ENCODE data around the gene SCIMP.
"Not testable (repeated sequence)": the region's sequence is repeated elsewhere in the genome, so short reads cannot be mapped to it uniquely, and the experiment has no call there.

The SCIMP gene

DNA sequence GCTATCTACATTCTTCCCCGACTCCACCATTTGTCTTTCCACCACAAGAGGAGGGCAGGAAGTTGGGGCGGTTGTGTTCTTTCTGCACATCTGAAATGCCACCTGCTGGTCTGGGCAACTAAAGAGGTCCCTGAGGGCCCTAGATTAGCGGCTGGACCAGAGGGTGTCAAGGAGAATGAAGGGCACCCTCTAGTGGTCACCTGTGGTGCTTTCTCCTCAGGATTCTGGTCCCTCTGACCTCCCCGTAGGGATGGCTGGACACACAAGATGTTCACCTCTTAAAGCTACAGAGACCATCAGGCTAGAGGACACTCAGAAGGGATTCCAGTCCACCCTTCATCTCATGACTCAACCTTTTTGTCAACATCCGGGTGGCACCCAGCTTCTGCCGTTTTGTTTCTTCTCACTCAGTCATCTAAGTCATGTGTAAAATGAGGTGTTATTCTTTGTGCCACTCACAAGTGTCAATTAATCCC lies 2.9 kb upstream of the SCIMP start:
- DNase-seq (ENCODE audit: low spot score): peak; percentile 46

DNA sequence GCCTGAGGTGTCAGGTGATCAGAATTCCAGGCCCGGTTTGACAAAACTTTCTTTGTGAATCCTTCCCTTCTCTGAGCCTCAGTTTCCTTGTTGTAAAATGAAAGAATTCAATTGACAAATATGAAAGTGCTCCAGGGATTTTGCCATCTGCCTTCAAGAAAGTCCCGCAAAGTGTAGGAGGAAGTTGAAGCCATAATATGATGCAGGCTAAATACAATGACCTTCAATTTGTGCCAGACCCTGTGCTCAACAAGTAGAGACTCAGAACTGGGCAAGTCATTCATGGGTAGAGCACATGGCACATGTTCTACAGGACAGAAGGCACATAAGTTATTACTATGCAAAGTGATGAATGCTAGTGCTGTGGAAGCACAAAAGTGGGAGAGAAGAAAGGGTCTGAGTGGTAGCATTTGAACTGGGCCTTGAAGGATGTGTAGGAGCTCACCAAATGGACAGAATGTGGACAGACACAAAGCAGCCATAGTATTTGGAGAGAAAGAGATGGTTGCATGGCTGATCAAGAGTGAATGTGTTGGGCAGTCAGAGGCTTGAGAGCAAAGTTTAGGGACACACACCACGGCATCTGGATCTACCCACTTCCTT lies 2.4 kb upstream of the SCIMP start:
- no peak for DNase-seq (ENCODE audit: low spot score)

DNA sequence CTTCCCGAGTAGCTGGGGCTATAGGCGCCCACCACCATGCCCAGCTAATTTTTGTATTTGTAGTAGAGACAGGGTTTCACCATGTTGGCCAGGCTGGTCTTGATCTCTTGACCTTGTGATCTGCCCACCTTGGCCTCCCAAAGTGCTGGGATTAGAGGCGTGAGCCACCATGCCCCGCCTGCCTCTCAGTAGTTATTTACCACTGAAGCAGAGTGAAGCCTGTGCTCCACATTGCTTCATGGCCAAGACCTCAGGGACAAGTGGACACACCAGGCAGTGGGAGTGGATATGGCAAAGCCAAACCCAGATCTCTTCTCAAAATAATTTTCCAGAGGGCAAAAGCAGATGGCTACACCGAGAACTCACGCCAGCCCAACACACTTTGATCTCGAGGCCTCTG lies 1.2 kb downstream of the SCIMP start:
- DNase-seq (ENCODE audit: low spot score): not testable (repeated sequence)

DNA sequence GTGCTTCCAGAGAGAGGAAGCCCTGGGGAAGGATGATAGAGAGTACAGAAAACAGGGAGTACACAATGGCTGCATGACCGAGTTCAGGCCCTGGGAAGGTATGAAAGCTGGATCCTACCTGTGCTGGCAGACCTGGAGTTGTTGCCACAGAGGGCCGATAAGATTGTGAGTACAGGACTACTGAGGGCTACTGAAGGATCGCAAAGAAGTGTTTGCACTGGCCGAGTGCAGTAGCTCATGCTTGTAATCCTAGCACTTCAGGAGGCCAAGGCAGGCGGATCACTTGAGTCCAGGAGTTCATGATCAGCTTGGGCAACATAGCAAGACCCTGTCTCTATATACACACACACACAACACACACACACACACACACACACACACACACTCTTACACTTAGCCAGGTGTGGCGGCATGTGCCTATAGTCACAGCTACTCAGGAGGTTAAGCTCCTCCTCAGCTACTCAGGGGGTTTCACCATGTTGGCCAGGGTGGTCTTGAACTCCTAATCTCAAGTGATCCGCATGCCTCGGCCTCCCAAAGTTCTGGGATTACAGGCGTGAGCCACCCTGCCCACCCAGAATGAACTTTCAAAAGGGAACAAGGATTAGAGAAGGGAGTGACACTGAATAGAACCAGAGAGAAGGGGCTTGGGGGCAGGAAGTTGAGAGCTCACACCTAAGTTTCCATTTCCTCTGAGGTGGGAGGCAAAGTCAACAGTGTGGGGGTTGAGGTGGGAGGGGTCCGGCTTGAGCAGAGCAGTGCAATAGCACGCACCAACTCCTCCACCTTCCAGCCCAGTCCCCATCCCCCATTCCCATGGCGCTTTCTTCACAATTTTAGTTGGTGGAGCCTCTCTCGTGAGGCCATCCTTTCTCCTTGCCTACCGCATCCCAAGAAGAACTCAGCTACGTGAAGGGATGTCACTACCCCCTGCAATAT lies 7.5 kb downstream of the SCIMP start:
- DNase-seq (ENCODE audit: low spot score): no peak

DNA sequence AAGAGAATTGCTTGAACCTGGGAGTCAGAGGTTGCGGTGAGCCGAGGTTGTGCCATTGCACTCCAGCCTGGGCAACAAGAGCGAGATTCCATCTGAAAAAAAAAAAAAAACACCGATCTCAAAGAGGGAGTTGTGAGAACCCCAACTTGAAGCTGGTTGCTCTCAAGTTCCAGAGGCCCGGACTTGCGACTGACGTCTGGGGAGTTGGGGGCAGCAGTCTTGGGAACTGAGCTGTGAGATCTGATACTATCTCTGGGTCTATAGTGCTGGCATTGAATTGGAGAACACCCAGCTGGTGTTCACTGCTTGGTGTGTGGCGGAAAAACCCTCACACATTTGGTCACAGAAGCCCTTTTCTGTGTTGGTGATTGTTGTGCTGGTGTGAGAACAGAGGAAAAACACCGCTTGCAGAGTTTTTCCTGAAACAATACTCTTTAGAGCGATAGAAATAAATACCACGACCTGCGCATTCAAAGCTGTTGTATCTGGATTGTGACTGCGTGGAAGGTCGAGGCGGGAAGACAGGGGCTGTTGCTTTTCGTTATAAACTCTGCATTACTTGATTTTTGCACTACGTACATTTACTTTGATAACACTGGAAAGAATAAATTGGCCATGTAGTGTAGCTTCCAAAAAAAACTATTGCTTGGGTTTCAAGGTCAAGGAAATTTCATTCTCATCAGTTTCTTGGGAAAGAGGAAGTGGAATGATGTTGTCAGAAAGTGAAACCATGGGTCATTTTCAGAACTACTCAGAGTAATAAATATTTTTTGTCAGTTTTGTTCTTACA lies 8.8 kb downstream of the SCIMP start:
- no peak for DNase-seq (ENCODE audit: low spot score)

DNA sequence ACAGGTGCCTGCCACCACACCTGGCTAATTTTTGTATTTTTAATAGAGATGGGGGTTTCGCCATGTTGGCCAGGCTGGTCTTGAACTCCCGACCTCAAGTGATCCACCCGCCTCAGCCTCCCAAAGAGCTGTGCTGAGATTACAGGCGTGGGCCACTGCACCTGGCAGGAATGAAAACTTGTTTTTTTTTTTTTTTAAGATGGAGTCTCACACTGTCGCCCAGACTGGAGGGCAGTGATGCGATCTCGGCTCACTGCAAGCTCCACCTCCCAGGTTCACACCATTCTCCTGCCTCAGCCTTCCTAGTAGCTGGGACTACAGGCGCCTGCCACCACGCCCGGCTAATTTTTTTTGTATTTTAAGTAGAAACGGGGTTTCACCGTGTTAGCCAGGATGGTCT lies 12.7 kb downstream of the SCIMP start:
- DNase-seq (ENCODE audit: low spot score): not testable (repeated sequence)

DNA sequence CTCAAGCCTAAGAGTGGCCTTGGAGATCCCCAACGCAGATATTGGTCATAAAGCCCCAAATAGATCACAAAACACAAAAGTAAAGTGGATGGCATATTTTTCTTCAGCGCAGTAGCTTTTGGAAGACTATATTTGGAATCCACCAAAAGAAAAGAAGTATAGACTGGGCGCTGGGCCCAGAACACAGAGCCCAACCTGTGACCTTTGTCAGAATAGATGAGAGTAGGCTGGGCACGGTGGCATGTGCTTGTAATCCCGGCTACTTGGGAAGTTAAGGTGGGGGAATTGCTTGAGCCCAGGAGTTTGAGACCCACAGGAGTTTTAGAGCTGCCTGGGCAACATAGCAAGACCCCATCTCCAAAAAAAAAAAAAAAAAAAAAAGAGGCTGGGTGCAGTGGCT lies 14.6 kb downstream of the SCIMP start:
- no peak for DNase-seq (ENCODE audit: low spot score)

DNA sequence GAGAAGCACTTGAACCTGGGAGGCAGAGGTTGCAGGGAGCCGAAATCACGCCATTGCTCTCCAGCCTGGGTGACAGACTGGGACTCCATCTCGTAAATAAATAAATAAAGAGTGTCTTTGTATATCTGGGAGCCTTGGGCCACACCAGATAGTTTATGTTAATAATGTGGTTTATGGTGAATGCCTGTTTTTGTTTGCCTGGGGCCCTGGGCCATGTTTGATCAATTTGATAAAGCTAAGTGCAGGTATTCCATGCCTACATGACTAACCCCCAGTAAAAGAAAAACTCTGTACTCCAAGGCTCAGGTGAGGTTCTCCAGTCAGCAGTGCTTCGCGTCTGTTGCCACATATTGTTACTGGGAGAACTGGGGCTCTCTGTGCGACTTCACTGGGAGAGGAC lies 15.1 kb downstream of the SCIMP start:
- DNase-seq (ENCODE audit: low spot score): no peak

DNA sequence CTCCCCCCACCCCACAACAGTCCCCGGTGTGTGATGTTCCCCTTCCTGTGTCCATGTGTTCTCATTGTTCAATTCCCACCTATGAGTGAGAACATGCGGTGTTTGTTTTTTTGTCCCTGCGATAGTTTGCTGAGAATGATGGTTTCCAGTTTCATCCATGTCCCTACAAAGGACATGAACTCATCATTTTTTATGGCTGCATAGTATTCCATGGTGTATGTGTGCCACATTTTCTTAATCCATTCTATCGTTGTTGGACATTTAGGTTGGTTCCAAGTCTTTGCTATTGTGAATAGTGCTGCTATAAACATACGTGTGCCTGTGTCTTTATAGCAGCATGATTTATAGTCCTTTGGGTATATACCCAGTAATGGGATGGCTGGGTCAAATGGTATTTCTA lies 17.1 kb downstream of the SCIMP start:
- DNase-seq (ENCODE audit: low spot score): not testable (repeated sequence)

DNA sequence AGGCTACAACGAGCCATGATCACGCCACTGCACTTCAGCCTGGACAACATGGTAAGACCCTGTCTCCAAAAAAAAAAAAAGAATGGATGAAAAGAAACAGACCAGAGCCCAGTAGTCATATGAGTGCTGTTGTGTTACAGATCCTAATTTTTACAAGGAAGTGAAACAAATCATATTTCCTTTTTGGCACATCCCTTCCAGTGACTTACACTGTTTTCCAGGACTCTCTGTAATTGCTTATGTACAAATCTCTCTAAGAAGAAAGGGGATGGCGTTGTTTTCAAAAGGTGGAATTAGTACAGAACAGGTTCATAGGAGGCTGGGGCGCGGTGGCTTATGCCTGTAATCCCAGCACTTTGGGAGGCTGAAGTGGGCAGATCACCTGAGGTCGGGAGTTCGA lies 23.2 kb downstream of the SCIMP start:
- no peak for DNase-seq (ENCODE audit: low spot score)

DNA sequence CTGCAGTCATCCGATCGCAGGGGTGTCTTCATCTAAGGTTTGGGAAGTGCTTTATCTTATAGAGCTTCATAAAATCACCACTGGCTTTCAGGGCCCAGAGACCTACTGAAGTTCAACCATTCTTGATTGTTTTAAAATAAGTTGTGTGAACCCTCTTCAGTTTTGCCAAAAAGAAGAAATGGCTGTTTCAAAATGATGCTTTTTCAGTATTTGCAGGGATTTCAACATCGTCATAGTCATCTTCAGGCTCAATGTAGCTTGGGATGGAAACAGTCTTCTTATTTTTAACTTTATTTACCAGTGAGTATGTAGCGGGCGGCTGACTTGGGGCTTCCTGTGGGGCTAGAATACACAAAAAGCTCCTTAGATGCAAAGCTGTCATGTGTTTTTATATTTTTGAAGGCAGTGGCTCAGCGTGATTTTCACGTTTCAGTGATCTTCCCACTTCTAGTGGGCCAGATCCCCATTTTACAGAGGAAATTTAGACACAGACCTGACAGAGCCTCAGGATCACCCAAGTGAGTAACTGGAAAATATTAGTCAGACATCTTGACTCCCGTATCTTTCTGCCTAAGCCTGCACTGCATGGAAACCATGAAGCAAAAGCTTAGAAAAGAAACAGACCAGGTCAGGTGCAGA lies 23.9 kb downstream of the SCIMP start:
- no peak for DNase-seq (ENCODE audit: low spot score)

DNA sequence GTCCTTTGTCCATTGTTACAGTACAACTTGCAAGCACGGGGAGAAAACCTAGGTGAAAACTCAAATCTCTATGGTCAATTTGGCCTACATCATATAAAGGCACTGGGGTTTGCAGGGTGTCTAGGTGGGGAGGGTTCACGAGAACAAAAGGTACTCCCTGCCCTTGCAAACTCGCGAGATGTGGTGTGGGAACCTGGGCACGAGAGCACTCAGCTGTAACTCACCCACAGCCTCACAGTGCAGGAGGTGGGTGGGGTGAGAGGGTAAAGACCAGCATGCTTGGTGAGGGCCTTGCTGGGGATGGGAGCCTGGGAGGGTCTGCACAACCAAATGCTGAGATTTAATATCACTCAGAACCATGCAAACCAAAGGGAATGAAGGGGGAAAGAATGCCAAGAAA lies 24.6 kb downstream of the SCIMP start:
- DNase-seq (ENCODE audit: low spot score): no peak

DNA sequence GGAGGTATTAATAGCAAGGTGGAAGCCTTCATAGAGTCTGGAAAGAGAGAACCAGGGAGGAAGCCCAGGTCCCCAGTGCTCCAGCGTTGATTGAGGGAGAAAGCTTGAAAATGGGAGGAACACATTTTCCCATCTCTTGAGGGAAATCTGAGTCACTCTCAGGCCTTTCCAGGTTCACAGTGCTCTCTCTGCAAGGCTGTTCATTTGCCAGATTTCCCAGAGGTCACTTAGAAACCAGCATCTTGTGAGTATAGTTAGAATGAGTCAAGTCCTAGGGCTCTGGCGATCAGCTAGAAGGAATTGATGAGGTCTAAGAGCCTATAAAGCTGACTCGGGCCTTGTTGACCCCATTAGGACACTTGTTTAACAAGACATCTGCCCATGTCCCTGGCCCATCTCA lies 25.3 kb downstream of the SCIMP start:
- DNase-seq (ENCODE audit: low spot score): no peak

DNA sequence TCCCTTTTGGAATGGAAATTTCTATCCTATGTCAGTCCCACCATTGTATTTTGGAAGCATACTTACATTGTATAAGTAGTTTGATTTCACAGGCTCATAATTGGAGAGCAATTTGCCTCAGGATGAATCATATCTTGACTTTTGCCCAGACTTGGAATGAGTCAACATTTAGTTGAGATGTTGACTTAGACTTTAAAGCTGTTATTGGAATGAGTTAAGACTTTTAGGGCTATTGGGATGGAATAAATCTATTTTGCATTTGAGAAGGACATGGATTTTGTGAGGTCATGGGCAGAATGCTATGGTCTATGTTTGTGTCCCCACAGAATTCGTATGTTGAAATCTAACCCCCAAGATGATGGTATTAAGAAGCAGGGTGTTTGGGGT lies 30.8 kb downstream of the SCIMP start:
- no peak for DNase-seq (ENCODE audit: low spot score)

DNA sequence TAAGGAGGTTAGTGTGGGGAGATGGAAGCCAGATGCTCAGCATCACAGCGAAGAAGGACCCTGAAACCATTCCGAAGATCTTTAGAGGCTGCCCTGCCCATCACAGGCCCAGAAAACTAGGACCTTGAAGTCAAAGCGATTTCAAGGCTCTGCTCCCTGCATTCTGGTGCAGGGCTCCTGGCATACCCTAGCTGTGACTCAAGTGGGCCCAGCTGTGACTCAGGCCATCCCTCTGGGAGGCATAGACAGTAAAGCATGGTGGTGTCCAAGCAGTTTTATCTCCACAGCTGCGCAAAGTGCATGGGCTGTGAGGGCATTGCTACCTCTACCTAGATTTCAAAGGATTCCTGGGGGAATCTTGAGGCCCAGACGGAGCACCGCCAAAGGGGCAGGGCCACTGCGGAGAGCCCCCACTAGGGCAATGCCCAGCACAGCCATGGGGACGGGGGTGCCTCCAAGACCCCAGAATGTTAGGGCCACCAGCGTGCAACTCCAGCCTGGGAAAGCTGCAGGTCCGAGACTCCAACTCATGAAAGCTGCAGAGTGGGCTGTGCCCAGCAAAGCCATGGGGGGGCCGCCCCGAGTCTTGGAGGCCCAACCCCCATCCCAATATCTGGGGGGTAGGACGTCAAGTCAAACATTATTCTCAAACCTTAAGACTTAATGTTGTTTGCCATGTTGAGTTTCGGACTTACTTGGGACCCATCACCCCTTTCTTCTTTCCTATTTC lies 31.3 kb downstream of the SCIMP start:
- DNase-seq (ENCODE audit: low spot score): no peak

DNA sequence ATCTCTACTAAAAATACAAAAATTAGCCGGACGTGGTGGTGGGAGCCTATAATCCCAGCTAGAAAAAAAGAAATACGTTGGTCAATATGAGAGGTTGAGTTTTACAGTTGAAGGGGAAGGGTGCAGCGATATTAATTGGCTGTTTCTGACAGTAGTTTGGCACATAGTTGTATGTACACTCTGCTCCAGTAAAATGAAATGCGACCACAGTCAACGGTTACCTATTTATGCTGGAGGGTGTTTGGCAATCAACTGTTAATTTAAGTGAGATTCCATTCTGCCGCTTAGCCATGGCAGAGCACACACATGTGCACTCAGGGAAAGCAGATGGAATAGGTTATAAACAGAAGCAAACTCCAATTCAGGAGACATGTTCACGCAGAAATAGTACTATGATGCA lies 33.6 kb downstream of the SCIMP start:
- DNase-seq (ENCODE audit: low spot score): no peak

DNA sequence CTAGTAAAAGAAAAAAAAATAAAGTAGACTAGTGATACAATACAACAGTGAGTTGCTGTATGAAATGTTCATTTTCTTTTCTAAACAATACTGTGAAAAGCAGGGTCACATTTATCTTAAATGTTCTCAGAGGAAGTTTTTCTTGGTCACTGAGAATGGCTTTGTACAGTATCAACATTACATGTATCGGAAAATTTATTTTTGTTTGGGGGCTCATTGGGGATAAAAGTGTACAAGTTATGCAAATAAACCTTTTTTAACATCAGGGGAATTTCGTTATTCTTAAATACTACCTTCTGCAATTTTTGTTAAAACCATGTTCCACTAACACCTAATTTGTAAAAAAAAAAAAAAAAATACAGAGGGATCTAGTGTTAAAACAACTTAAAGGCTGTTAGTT lies 34.3 kb downstream of the SCIMP start:
- DNase-seq (ENCODE audit: low spot score): no peak

DNA sequence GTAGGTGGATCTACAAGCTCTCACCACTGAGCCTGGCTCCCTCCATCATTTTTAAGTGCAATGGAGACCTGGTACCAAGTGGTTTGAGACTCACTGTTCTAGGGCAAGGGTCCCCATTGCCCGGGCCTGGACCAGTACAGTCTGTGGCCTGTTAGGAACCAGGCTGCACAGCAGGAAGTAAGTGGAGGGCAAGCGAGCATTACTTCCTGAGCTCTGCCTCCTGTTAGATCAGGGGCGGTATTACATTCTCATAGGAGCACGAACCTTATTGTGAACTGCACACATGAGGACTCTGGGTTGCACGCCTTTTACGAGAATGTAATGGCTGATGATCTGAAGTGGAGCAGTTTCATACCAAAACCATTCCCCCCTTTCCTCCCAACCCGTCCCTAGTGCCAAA lies 36.2 kb downstream of the SCIMP start:
- DNase-seq (ENCODE audit: low spot score): no peak

DNA sequence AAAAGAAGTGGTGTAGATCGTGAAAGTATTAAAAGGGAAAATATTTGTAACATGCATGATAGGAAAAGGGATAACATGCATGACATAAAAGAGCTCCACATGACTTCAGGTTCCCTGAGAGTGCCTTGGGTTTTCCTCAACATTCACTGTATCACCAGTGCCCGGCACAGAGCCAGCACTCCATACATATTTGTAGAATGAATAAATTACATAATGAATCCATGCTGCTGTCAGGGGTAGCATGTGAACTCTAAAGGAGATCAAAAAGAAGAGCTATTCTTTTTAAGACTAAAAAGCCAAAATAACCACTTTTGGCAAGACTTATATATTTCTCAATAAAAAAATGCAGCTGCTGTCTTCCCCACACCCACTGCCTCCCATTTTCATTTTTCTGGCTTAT lies 40.3 kb downstream of the SCIMP start:
- no peak for DNase-seq (ENCODE audit: low spot score)

DNA sequence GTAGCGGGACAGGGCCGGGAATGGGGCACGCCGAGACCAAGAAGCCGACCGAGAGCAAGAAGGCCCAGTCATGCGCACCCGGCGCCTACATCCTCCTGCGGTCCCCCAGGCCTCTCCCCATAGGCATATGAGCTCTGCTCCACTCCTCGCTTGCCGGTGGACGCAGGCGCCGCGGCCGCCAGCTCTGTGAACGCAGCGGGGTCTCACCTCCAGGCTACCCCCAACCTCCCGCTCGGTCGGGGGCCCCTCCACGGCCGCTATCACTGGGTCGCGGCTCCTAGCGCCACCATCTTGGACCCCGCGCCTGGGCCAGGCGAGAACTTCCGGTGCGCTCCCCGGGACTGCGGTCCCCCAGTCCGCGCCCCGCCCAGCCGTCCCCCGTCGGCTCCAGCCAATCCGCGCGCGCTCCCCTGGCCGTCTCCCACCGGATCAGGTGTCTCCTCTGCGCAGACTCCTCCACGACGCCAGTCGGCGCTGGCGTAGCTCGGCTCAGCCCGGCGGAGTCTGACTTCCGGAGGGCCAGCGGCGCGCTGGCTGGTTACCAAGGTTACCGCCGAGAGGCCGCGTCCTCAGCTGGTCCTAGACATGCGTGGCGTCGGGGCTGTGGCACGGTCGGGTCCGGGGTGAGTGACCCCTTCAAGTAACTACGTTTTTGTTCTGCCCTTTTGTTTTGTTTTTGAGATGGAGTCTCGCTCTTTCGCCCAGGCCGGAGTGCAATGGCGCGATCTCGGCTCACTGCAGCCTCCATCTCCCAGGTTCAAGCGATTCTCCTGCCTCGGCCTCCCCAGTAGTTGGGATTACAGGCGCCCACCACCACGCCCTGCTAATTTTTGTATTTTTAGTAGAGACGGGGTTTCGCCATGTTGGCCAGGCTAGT lies 42.9 kb downstream of the SCIMP start, which contains the start of gene ZNF594:
ZNF594 (minus strand) TSS at position 328 of the 877 bp plus-strand sequence. CDS start 7,612 bp downstream, outside the sequence.
- DNase-seq (ENCODE audit: low spot score): peak; percentile 96
